ENCODE results near the gene POLD1.
"Not testable (repeated sequence)": the region's sequence is repeated elsewhere in the genome, so short reads cannot be mapped to it uniquely, and the experiment has no call there.

Gene POLD1

DNA sequence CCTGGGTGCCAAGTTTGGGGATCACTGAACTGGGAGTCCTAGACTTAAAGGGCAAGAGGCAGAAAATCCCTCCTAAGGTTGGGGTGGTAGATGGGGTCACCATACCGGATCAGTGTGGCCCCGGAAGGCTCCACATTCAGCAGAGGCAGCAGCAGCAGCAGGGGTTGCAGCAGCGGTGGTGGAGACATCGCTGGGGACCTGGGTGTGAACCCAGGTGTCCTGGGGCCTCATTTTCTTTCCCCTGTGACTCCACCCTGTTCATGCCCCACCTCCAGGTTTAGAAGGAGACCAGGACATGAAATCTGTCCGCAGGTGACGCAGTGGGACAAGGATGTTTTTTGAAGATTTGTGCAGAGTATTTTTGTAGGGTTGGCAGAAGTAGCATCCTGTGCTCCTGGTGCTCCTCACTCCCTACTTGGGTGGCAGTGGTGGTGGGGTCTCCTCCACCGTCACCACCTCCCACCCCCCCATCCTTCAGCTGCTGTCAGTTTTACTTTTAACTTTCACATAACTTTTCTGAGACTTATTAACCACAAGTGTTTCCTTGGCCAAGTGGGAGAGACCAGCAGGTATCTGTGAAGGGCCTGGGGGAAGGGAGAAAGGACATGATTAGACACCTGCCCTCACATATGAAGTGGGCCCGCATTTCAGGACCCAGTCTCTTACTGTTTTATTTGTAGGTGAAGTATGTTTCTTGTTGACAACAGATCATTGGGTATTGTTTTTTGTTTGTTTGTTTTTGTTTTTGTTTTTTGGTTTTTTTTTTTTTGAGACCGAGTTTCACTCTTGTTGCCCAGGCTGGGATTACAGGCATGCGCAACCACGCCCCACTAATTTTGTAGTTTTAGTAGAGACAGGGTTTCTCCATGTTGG is 18.5 kb upstream of the POLD1 start, which contains the start of gene NAPSA:
Gene NAPSA, minus strand, starts transcription at position 206 of the 873 bp plus-strand sequence. Its CDS starts 18 bp downstream, at position 188.
- no peak for DNase-seq

DNA sequence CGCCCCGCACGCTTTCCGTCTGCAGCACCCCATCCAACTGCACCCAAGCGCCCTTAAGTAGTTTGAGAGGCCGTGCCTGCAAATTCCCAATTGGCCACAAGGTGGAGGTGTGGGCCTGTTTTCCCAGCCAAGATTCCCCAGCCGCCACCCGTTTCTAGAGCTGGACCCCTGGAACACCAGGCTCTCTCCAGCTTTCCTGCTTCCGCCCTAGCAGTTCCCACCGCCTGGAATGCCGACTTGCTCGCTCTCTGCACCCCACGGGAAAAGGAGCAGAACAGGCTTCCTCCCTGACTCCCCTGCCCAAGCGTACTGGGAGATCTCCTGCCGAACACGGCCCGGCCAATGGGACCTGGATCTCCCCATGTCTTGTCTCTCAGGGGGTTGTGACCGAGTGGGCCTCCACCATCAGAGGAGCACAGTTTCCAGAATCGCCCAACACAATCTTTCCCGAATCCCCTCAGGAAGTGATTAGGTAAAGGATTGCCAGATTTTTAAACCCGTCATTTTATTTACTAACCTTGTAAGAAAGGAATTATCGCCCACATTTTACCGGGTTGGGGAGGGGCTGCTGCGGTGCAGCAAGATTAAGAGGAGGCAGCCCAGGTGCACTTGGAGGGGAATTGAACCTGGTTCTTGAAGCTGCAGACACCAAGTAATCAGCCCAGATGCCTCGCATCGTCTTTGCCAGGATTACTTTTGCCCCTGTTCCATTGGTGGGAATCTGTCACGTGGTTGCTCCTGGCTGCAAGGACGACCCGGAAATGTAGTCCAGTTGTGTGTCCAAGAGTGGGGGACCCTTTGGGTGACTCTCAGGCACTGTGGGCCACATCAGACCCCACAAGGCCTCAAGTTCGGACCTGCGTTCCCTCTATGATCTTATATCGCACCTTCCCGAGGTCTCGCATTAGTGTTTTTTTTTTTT is 15.2 kb upstream of the POLD1 start:
- peak; percentile 68 for DNase-seq

DNA sequence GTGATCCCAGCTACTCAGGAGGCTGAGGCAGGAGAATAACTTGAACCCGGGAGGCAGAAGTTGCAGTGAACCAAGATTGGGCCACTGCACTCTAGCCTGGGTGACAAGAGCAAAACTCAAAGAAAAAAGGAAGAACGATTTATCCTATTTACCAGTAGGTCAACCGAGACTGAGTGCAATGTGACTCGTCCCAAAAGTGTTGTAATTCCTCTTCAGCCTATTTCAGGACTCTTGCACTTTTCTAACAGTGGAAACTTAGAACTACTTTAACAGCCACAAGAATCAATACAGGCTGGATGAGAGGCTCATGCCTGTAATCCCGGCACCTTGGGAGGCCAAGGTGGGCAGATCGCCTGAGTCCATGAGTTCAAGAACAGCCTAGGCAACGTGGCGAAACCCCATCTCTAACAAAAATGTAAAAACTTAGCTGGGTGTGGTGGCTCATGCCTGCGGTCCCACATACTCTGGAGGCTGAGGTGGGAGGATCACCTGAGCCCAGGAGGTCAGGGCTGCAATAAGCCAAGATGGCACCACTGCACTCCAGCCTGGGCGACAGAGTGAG is 12.2 kb upstream of the POLD1 start:
- no peak for DNase-seq

DNA sequence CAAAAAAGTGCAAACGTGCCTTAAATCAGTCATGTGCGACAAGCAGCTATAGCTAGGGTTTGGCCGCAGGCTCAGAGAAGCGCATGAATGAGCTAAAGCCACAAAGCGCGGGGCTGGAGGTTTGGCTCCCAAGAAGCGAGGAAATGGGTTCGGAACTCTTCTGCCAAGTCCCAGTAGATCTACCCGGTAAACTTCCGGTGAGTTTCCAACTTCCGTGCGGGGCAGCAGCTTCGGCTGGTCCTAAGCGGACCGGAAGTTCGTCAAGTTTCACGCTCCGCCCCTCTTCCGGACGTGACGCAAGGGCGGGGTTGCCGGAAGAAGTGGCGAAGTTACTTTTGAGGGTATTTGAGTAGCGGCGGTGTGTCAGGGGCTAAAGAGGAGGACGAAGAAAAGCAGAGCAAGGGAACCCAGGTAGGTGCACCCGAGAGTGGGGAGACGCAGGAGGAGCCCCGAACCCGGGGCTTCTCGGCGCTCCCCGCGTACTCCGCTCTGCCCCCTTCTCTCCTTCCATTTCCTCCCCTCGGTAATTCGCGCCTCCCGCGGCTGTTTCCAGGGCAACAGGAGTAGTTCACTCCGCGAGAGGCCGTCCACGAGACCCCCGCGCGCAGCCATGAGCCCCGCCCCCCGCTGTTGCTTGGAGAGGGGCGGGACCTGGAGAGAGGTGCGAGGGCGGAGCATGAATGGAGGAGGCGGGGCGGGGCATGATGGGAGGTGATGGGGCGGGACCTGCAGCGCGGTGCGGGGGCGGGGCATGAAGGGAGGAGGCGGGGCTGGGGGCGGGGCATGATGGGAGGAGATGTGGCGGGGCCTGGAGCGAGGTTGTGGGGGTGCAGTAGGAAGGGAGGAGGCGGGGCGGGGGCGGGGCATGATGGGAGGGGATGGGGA is 7.7 kb upstream of the POLD1 start, which contains the start of gene NR1H2:
Gene NR1H2, plus strand, starts transcription at position 292 of the 885 bp plus-strand sequence. CDS start 1,149 bp downstream, outside the sequence.
- peak; percentile 95 for DNase-seq

DNA sequence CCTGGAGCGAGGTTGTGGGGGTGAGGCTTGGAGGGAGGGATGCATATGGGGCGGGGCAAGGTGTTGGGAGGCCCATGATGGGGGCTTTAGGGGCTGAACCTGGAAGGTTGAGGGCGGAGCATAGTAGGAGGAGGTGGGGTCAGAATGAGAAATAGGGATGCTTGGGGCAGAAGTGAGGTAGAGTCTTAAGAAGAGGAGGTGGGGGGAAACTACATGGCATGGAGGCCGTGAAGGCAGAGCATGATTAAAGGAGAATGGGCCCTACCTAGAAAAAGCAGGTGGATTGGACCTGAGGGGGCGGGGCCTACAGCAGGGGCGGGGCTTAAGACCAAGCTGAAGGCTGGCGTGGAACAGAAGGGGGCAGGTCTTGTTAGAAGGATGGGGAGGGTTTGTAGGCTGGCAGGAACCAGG is 7.1 kb upstream of the POLD1 start:
- peak; percentile 54 for DNase-seq

DNA sequence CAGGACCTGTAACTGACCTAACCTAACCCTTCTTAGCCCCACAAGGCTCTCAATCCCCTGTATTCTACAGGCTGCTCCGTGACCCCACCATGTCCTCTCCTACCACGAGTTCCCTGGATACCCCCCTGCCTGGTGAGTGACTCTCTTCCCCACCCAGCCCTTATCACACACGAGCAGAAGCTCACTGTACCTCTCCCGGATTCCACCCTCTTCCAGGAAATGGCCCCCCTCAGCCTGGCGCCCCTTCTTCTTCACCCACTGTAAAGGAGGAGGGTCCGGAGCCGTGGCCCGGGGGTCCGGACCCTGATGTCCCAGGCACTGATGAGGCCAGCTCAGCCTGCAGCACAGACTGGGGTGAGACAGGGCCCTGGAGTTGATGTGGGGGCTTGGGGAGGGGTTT is 6.6 kb upstream of the POLD1 start:
- no peak for DNase-seq

DNA sequence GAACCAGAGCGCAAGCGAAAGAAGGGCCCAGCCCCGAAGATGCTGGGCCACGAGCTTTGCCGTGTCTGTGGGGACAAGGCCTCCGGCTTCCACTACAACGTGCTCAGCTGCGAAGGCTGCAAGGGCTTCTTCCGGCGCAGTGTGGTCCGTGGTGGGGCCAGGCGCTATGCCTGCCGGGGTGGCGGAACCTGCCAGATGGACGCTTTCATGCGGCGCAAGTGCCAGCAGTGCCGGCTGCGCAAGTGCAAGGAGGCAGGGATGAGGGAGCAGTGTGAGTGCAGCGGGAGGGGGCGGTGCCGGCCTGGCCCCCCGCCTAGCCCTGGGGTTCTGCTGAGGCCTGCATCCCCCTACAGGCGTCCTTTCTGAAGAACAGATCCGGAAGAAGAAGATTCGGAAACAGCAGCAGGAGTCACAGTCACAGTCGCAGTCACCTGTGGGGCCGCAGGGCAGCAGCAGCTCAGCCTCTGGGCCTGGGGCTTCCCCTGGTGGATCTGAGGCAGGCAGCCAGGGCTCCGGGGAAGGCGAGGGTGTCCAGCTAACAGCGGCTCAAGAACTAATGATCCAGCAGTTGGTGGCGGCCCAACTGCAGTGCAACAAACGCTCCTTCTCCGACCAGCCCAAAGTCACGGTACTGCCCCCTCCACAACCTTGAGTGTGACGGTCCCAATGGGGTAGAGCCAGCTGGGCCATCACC is 5.8 kb upstream of the POLD1 start:
- no peak for DNase-seq

DNA sequence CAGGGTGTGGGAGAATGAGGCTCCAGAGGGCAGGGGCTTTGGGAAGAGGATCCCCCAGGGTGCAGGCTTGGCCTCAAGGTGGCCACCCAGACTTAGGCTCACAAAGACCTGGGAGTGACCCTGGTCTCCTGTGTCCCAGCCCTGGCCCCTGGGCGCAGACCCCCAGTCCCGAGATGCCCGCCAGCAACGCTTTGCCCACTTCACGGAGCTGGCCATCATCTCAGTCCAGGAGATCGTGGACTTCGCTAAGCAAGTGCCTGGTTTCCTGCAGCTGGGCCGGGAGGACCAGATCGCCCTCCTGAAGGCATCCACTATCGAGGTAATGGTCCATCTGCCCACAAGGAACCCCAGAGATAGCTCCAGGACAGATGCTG is 5.3 kb upstream of the POLD1 start:
- DNase-seq = no peak

DNA sequence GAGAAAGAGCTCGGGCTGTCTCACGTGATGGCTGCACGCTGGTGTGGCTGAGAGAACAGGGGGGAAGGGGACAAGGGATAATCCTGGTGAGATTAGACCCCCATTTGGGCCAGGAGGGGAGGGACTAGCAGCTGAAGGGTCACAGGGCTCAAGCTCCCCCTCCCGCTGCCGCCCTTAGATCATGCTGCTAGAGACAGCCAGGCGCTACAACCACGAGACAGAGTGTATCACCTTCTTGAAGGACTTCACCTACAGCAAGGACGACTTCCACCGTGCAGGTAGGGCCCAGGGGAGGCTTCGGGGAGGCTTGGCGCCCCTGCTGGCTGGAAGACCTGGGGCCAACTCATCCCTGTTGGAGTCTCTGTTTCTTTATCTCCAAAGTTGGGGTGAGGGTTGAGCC is 4.5 kb upstream of the POLD1 start:
- no peak for DNase-seq

DNA sequence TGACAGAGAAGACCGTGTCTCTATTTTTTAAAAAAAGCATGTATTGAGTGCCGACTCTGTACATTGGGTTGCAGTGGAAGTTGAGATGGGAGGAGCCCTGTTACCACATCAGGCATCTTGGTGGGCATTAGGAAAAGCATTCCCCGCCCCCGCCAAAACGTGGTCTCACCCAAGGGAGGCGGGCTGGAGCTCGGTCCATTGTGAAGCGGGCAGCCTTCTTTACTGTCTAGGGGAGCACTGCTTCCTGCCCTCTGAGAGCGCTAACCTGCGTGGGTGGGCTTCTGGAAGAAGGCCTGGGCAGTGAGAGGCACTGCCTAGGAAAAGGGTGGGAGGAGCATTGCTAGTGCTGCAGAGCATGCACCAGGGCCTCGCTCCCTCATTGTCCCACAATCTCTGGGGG is 4.0 kb upstream of the POLD1 start:
- no peak for DNase-seq

DNA sequence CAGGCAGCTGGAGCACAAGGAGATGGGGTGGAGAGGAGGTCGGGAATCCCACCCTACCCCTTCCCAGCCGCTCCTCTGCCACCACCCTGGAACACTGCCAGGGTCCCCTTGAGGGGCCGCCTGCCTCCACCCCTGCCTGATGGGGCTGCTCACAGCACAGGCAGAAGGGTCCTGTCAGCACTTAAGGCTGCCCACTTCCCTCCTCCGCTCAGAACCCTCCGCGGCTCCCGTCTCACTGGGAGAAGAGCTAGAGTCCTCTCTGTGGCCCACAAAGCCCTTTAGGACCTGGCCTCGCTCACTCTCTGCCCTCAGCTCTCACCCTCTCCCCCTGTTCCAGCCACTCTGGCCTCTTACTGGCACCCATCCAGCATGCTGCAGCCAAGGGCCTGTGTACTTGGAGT is 3.4 kb upstream of the POLD1 start:
- DNase-seq = no peak

DNA sequence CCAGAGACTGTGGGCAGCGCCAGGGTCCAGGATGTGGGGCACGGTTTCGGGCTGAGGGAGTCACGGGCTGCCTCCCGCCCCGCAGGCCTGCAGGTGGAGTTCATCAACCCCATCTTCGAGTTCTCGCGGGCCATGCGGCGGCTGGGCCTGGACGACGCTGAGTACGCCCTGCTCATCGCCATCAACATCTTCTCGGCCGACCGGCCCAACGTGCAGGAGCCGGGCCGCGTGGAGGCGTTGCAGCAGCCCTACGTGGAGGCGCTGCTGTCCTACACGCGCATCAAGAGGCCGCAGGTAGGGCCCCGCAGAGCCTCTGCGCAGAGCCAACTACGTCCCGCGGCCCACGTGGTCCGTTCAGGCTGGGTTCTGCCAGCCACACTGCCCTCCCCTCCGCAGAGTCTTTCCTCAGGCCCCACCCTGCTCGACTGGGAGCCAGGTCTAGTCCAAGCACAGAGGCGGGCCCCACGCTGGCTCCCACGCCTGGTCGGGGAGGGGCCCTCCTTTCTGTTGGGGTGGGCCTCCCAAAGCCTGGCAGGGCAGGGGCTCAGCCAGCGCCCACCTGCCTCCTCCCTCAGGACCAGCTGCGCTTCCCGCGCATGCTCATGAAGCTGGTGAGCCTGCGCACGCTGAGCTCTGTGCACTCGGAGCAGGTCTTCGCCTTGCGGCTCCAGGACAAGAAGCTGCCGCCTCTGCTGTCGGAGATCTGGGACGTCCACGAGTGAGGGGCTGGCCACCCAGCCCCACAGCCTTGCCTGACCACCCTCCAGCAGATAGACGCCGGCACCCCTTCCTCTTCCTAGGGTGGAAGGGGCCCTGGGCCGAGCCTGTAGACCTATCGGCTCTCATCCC is 2.0 kb upstream of the POLD1 start:
- DNase-seq = no peak

DNA sequence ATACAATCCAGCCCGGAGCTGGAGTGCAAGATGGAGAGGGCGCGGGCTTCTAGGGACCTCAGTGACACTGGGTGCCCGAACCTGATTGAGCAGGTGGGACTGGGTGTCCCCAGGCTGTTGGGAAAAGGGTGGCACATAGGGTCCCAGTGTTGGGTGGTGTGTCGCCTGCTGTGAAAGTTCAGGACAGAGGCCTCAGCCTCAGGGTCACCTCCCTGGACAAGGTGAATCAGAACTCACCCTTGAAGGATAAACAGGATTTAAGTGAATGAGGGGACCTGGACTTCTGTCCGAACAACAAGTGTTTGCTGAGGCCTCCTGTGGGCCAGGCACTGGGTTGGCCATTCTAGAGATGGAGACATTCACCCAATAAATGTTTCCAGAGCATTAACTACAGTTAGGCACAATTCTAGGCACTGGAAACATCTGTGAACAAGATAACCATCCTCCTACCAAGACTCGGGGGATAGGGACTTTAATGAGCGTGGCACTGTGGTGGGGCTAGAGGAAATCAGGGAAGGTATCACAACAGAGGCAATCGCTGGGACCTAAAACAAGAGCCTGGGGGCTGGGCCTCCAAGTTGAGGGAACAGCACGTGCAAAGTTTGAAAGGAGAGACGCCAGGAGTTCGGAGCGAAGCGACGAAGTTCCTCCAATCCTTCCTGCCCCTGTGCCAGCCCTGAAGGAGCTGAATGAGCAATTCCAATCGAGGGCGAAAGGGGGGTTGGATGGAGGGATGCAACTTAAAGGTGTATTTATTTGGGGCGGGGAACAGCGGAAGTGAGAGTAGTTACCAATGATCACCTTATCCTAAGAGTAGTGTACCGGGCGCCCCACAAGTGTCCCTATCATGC is 921 bp upstream of the POLD1 start:
- no peak for DNase-seq

DNA sequence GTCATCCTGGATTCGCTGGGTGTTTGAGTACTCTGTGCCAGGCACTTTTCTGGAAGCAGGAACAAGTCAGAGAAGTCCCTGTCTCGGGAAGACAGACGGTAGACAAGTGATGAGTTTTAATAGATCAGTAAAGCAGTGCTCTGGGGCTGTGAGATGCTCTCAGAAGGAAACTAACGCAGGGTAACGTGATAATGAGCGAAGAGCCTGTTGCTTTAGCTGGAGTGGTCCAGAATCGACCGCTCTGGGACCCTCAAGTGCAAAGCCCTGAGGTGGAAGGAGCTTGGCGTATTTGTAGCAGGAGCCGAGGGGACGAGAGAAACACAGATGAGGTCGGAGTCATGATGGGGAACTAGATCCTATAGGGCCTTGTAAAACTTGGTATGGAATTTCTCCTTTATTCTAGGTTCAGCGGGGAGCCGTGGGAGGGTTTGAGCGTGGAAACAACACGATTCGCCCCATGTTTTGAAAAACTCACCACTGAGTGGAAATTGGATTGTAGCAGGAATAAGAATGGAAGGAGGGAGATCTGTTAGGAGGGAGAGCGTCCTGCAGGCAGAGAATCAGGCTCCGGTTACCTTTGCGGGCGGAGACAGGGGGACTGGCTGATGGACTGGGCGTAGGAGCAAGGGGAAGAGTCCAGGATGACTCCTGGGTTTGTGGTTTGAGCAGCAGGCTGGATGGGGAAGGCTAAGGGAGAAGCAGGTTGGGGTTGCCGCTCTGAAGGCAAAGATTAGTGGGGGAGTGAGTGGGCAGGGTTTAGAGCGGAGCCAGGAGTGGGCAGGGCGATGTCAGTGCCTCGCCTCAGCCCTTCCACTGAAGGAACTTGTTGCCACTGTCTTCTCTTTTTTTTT is 763 bp downstream of the POLD1 start:
- no peak for DNase-seq

DNA sequence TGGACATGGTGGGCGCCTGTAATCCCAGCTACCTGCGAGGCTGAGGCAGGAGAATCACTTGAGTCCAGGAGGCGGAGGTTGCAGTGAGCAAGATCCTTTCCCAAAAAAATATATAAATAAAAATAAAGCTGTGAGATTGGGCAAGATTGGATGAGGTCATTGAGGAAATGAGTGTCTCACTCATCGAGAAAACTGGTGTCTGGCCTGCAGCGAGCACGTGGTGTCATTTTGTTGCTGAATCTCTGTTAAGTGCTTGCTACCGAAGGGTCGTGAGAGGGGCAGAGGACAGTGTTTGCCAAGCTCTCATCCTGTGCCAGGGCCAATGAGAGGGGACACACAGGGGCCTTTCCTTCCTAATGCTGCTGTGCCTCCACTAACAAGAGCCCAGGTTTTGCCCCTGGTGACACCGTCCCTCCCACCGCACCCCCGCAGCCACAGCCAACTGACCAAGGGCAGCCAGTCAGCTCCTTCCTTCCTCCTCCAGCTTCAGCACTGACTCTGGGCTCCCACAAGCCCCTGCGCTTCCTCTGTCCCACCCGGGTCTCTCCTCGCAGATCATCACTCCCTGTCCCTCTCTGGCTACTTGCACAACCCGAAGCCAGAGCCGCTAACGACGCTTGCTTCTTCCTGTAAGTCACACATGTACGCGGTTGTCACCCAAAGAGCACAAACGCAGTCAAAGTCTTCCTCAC is 3.2 kb downstream of the POLD1 start:
- no peak for DNase-seq

DNA sequence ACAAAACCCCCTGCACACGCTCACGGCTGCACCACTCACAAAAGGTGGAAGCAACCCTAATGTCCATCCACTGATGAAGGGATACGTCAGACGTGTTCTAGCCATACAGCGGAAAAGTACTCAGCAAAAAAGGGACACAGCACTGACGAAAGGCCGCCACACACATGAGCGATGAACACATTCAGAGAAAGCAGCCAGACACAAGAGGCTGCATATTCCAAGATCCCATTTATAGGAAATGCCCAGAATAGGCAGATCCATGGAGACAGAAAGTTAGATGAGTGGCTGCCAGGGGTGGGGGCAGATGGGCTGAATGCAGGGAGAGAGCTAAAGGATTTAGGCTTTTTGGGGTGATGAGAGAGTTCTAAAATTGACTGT is 3.7 kb downstream of the POLD1 start:
- DNase-seq = no peak

DNA sequence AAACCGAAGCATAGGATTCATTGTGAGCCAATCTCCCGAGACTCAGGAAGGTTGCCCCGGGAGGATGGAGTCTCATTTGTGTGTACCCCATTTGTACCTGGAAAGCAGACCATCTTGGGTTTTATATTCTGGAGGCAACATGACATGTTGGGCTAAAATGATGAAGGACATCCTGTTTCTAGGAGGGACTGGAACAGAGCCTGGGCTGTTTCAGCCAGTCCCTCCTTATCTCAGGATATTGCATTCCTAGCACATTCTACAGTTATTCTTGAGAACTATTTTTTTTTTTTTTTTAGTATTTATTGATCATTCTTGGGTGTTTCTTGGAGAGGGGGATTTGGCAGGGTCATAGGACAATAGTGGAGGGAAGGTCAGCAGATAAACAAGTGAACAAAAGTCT is 6.1 kb downstream of the POLD1 start:
- DNase-seq = not testable (repeated sequence)

DNA sequence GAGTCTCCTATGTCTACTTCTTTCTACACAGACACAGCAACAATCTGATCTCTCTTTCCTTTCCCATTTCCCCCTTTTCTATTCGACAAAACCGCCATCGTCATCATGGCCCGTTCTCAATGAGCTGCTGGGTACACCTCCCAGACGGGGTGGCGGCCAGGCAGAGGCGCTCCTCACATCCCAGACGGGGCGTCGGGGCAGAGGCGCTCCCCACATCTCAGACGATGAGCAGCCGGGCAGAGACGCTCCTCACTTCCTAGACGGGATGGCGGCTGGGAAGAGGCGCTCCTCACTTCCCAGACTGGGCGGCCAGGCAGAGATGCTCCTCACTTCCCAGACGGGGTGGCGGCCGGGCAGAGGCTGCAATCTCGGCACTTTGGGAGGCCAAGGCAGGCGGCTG is 6.8 kb downstream of the POLD1 start:
- DNase-seq = not testable (repeated sequence)
